Esophagus muscularis mucosa (tissue), 4 donors: ENCODE results near the gene ZKSCAN7. TPM values are rescaled to one million over a fixed set of nuclear protein-coding genes. Genes with fewer than 3 reads are reported as not detected.

Experiments used
- DNase-seq: peaks from one replicate; pipeline ENCODE4 v3.0.0-alpha.2; 2017; ENCODE audit errors: extremely low spot score
- H3K27ac ChIP-seq, 4 donors: fragments of 200-600 bp; sonication (generic); replicated peaks in 1 of 4; 1 replicate in 3 of 4; 2 replicates in 1 of 4; pipeline ENCODE4 v1.5.1; 2016 to 2019; ENCODE audit warnings: mild to moderate bottlenecking in 1 of 4
- H3K27me3 ChIP-seq, 4 donors: fragments of 200-600 bp; sonication (generic); one replicate each; pipeline versions ENCODE4 v1.5.1 to v1.6.0; 2016 to 2019
- H3K36me3 ChIP-seq, 4 donors: fragments of 200-600 bp; sonication (generic); one replicate each; pipeline ENCODE4 v1.5.1; 2016 to 2019
- H3K4me1 ChIP-seq, 4 donors: fragments of 200-600 bp; sonication (generic); one replicate each; pipeline ENCODE4 v1.5.1; 2016 to 2019
- H3K4me3 ChIP-seq, 4 donors: fragments of 200-600 bp; sonication (generic); 1 replicate in 2 of 4; 2 replicates in 2 of 4; pipeline ENCODE4 v1.5.1; 2016 to 2019; ENCODE audit warnings: mild to moderate bottlenecking in 4 of 4, moderate library complexity in 1 of 4
- H3K9me3 ChIP-seq, 4 donors: fragments of 200-600 bp; sonication (generic); 1 replicate in 3 of 4; 2 replicates in 1 of 4; pipeline ENCODE4 v1.5.1; 2016 to 2019
- EP300 ChIP-seq: sonication (generic); formaldehyde crosslinking; IDR thresholded peaks from one replicate; pipeline ENCODE4 v1.6.1; 2017; ENCODE audit warnings: antibody characterized with exemption
- POLR2A ChIP-seq: fragments of 450-650 bp; IDR thresholded peaks from one replicate; pipeline ENCODE4 v1.6.1; 2017; ENCODE audit warnings: antibody characterized with exemption, moderate library complexity, mild to moderate bottlenecking, low read depth
- POLR2AphosphoS5 ChIP-seq, 2 donors: sonication (generic); formaldehyde crosslinking; IDR thresholded peaks; one replicate each; pipeline ENCODE4 v1.6.1; 2017; ENCODE audit warnings: antibody characterized with exemption in 2 of 2
- WGBS: methylation state at CpG from one replicate; pipeline ENCODE4 v1.1.5; 2018; 5-methylcytosine and 5-hydroxymethylcytosine counted together
- intact Hi-C: fragments of 100-400 bp; cut with DNase I; formaldehyde crosslinking; loops from one replicate; pipeline ENCODE4 v1.15.1; 2023
- total RNA-seq, 4 donors: library from RNA; depleted of rRNA; stranded (reverse); fragments of >200 nt; gene quantifications; one replicate each; pipeline versions ENCODE4 v1.1.0 to v1.2.1, GENCODE V29; 2016
- TF ChIP-seq, protein P1 (sequence below), 3 experiments: fragments of 200-600 bp in 2 of 3; fragments of 450-650 bp in 1 of 3; sonication (generic) in 2 of 3; IDR thresholded peaks; one replicate each; pipeline ENCODE4 v1.5.1; 2017 to 2019; ENCODE audit warnings: antibody characterized with exemption in 3 of 3, mild to moderate bottlenecking in 2 of 3, moderate library complexity in 1 of 3

The ZKSCAN7 gene
- total RNA-seq, 4 donors from 2014 or later: 1.8 to 6.6 (median 3.9) TPM

GRCh38 chr3:44584646-44585501, 29.9 kb downstream of the ZKSCAN7 start, which contains the start of gene ZNF660:
TSS of gene ZNF660 (plus strand) at chr3:44584964. CDS start at chr3:44594194, 9,230 bp downstream.
- TF ChIP-seq POLR2A (no peak), POLR2AphosphoS5 (IDR thresholded peaks at IDR 0.05) (peak; percentile 62 to 66)
- Histone ChIP-seq H3K9me3 (no peaks in the 10 kb centered on the region), H3K4me1 (peaks cover 12 to 23% (median 18%) of the 10 kb centered on the region in 4 donors), H3K4me3 (peak within 1 kb of the TSS; percentile 73 to 83 (median 76)), H3K27me3 (peaks cover 0 to 9% (median 0%) of the 10 kb centered on the region in 4 donors), H3K27ac (peak within 1 kb of the TSS; percentile 71 to 85 (median 75)), H3K36me3 (peaks cover 11 to 30% (median 18%) of the 10 kb centered on the region in 4 donors)
- intact Hi-C loops: no loop called here
- peak; percentile 92 for DNase-seq
- WGBS: 0% methylated on average over 18 of the region's 41 CpGs

DNA sequence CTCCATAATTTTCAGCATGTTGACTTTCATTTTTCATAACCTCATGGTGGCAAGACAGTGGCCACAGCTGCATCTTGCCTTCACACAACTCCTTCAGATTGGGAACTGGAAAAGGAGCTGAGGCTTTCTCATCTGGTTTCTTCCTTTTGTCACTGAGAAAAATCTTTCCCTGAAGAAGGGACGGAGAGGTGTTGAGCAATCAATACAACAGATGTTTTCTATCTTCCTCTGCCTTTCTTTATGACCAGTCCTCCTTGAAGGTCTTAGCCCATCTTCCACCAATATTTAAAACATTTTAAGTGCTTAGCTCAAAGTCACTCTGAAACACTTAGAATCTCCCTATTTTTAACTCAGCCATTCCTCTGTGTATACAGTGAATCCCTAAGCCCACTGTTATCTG, 41.6 kb downstream of the ZKSCAN7 start:
- no peaks in the 10 kb centered on the region for H3K27me3 ChIP-seq
- DNase-seq: no peak
- 54% methylated on average over 1 of the region's 1 CpG for WGBS
- no peak overlapping the region for H3K4me3 ChIP-seq
- no peaks in the 10 kb centered on the region for H3K4me1 ChIP-seq
- no peak for TF ChIP-seq POLR2A
- TF ChIP-seq, protein P1, sequence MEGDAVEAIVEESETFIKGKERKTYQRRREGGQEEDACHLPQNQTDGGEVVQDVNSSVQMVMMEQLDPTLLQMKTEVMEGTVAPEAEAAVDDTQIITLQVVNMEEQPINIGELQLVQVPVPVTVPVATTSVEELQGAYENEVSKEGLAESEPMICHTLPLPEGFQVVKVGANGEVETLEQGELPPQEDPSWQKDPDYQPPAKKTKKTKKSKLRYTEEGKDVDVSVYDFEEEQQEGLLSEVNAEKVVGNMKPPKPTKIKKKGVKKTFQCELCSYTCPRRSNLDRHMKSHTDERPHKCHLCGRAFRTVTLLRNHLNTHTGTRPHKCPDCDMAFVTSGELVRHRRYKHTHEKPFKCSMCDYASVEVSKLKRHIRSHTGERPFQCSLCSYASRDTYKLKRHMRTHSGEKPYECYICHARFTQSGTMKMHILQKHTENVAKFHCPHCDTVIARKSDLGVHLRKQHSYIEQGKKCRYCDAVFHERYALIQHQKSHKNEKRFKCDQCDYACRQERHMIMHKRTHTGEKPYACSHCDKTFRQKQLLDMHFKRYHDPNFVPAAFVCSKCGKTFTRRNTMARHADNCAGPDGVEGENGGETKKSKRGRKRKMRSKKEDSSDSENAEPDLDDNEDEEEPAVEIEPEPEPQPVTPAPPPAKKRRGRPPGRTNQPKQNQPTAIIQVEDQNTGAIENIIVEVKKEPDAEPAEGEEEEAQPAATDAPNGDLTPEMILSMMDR (IDR thresholded peaks at IDR 0.05): no peak
- TF ChIP-seq EP300: no peak
- no peak for TF ChIP-seq POLR2AphosphoS5 (IDR thresholded peaks at IDR 0.05)
- intact Hi-C loops: no loop called here
- H3K9me3 ChIP-seq: peaks cover 0 to 54% (median 35%) of the 10 kb centered on the region in 4 donors
- peaks cover 19 to 67% (median 23%) of the 10 kb centered on the region in 4 donors for H3K36me3 ChIP-seq
- no peak overlapping the region for H3K27ac ChIP-seq

- intact Hi-C loops: no loop called here
- peaks cover 0 to 8% (median 4%) of the 10 kb centered on the region in 4 donors for H3K9me3 ChIP-seq
- H3K27me3 ChIP-seq: no peaks in the 10 kb centered on the region
- DNase-seq: no peak
- peaks cover 0 to 24% (median 3%) of the 10 kb centered on the region in 4 donors for H3K36me3 ChIP-seq
- 100% methylated on average over 2 of the region's 2 CpGs for WGBS
- H3K4me3 ChIP-seq: no peak overlapping the region
- no peaks in the 10 kb centered on the region for H3K4me1 ChIP-seq
- TF ChIP-seq, protein P1 (IDR thresholded peaks at IDR 0.05): no peak
- TF ChIP-seq POLR2A (no peak), EP300 (no peak), POLR2AphosphoS5 (IDR thresholded peaks at IDR 0.05) (no peak)
- H3K27ac ChIP-seq: no peak overlapping the region
Measured at GRCh38 chr3:44601749-44602148, 46.8 kb downstream of the ZKSCAN7 start.

DNA sequence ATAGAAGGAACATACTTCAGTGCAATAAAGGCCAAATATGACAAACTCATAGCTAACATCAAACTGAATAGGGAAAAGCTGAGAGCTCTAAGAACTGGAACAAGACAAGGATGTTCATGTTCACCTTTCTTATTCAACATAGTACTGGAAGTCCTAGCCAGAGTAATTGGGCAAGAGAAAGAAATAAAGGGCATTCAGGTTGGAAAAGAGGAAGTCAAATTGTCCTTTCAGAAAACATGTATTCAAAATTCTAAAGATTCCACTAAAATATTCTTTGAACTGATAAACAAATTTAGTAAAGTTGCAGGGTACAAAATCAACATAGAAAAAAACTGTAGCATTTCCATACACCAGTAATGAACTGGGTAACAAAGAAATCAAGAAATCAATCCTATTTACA, 57.7 kb downstream of the ZKSCAN7 start:
- Histone ChIP-seq H3K4me1 (no peaks in the 10 kb centered on the region), H3K36me3 (no peaks in the 10 kb centered on the region), H3K27ac (no peak overlapping the region), H3K9me3 (no peaks in the 10 kb centered on the region), H3K27me3 (no peaks in the 10 kb centered on the region), H3K4me3 (no peak overlapping the region)
- DNase-seq: no peak
- intact Hi-C loops: no loop called here
- TF ChIP-seq POLR2A (no peak), POLR2AphosphoS5 (IDR thresholded peaks at IDR 0.05) (no peak), EP300 (no peak)
- TF ChIP-seq, protein P1 (IDR thresholded peaks at IDR 0.05): no peak

Other genes starting within 250 kb of the ZKSCAN7 start
- gene TCAIM, start 216.4 kb upstream of the ZKSCAN7 start, total RNA-seq: 10 to 100 TPM; 32.0 to 46.4 (median 36.5) TPM
- 10 to 100 TPM in 2 of 4 donors, 1 to 10 TPM in 2; 6.5 to 11.9 (median 10.1) TPM for gene ZNF445, start 77.5 kb upstream of the ZKSCAN7 start, total RNA-seq
- 1 to 10 TPM; 2.1 to 2.9 (median 2.6) TPM for gene ZNF660, start 29.8 kb downstream of the ZKSCAN7 start, total RNA-seq
- 10 to 100 TPM; 16.3 to 22.8 (median 16.6) TPM for gene ZNF197, start 69.8 kb downstream of the ZKSCAN7 start, total RNA-seq
- gene ZNF35, start 93.5 kb downstream of the ZKSCAN7 start, total RNA-seq: 10 to 100 TPM; 11.1 to 21.2 (median 16.7) TPM
- gene ZNF502, start 157.5 kb downstream of the ZKSCAN7 start, total RNA-seq: 1 to 10 TPM; 3.2 to 5.8 (median 5.4) TPM
- 1 to 10 TPM; 5.1 to 9.9 (median 6.9) TPM for gene ZNF501, start 174.4 kb downstream of the ZKSCAN7 start, total RNA-seq
- gene KIAA1143, start 206.4 kb downstream of the ZKSCAN7 start, total RNA-seq: 10 to 100 TPM; 26.2 to 33.9 (median 28.2) TPM
- gene KIF15, start 206.6 kb downstream of the ZKSCAN7 start, total RNA-seq: 1 to 10 TPM in 1 of 4 donors, under 1 TPM in 3; 0.26 to 1.2 (median 0.54) TPM